Activated T-helper 17 cell treated with anti-CD3 and anti-CD28 coated beads, Interleukin-2, amount 50 U/mL, for 72 hours (primary cell): ENCODE results near the gene WDR59. TPM values are rescaled to one million over a fixed set of nuclear protein-coding genes. Genes with fewer than 3 reads are reported as not detected.

Experiments
- ATAC-seq: fragments of 150-1000 bp; cut with Tn5 transposase; replicated peaks from 2 replicates; pipeline ENCODE4 v1.10.0; 2021; ENCODE audit warnings: mild to moderate bottlenecking, moderate library complexity
- H3K27ac Mint-ChIP-seq: one replicate; pipeline ENCODE4 v1.8.0; 2022; ENCODE audit warnings: mixed read lengths
- H3K27me3 Mint-ChIP-seq: one replicate; pipeline ENCODE4 v1.8.0; 2022; ENCODE audit warnings: mixed read lengths
- H3K36me3 Mint-ChIP-seq: one replicate; pipeline ENCODE4 v1.8.0; 2022; ENCODE audit warnings: low read depth, mild to moderate bottlenecking, mixed read lengths
- H3K4me1 Mint-ChIP-seq: one replicate; pipeline ENCODE4 v1.8.0; 2022; ENCODE audit warnings: mixed read lengths
- H3K4me3 Mint-ChIP-seq: one replicate; pipeline ENCODE4 v1.8.0; 2022; ENCODE audit warnings: mild to moderate bottlenecking, mixed read lengths
- H3K9me3 Mint-ChIP-seq: one replicate; pipeline ENCODE4 v1.8.0; 2022; ENCODE audit warnings: mixed read lengths
- total RNA-seq, 2 donors: library from RNA; stranded (reverse); gene quantifications; one replicate each; pipeline ENCODE4 v1.2.3, GENCODE V29; 2022

The WDR59 gene
- total RNA-seq, 2 donors from 2014 or later: 107 to 154 TPM

- Mint-ChIP-seq H3K27ac (no peak overlapping the region), H3K36me3 (no peaks in the 10 kb centered on the region), H3K4me3 (no peak overlapping the region), H3K4me1 (no peaks in the 10 kb centered on the region), H3K9me3 (peaks cover 14% of the 10 kb centered on the region), H3K27me3 (peaks cover 18% of the 10 kb centered on the region)
- no peak for ATAC-seq
Measured at GRCh38 chr16:74825016-74825415, 159.9 kb downstream of the WDR59 start.

Other genes with a start within 250 kb of the WDR59 start
- gene FA2H, start 210.3 kb downstream of the WDR59 start, total RNA-seq: under 1 TPM in 1 of 2 donors, not detected in 1; 0.19 TPM
- gene ZNRF1, start 13.9 kb upstream of the WDR59 start, total RNA-seq: 10 to 100 TPM; 58.2 to 88.4 TPM
- under 1 TPM; 0.11 to 0.48 TPM for gene LDHD, start 131.7 kb upstream of the WDR59 start, total RNA-seq
- 10 to 100 TPM; 16.9 to 19.0 TPM for gene ZFP1, start 163.4 kb upstream of the WDR59 start, total RNA-seq
- not detected for gene CTRB2, start 222.0 kb upstream of the WDR59 start, total RNA-seq
- not detected for gene CTRB1, start 233.9 kb upstream of the WDR59 start, total RNA-seq